K562 (cell line): Measurements from ENCODE around the gene PLEKHG5. TPM values are rescaled to one million over a fixed set of nuclear protein-coding genes. Genes with fewer than 3 reads are reported as not detected.

Source experiments
- ATAC-seq: fragments of 200-7000 bp; cut with Tn5 transposase; 3 replicates; pipeline ENCODE4 v1.9.1; 2020; ENCODE audit warnings: moderate library complexity
- BruUV-seq: library from RNA; stranded (reverse); fragments of 400-500 nt; replicated peaks from 2 replicates; lab custom pipeline; 2021; lab: Mats Ljungman, UMichigan
- CTCF ChIA-PET: fragments of 300-600 bp; formaldehyde crosslinking; extraction: SDS; loops from one replicate; lab custom pipeline; 2021; ENCODE audit warnings: low intra/inter-chr PET ratio; lab: Yijun Ruan, JAX
- POLR2A ChIA-PET: fragments of 300-600, 350-650 bp; sonication (Branson Sonifier 250); formaldehyde crosslinking; extraction: SDS; loops from one replicate; lab custom pipeline; 2021; ENCODE audit warnings: antibody characterized with exemption, inconsistent platforms; lab: Yijun Ruan, JAX
- DNase-seq, 4 experiments: peaks; one replicate each; pipeline versions ENCODE4 v3.0.0 to v3.0.0-alpha.2; 2011 to 2018; ENCODE audit warnings: low spot score in 3 of 4, mixed read lengths in 3 of 4; ENCODE audit errors: extremely low read depth in 1 of 4
- FAIRE-seq: peaks from 2 replicates; lab custom pipeline; 2011; peaks lifted over from hg19 to GRCh38; lab: Jason Lieb, UNC
- H2AFZ ChIP-seq: 2 replicates; pipeline ENCODE4 v1.6.0; 2011; ENCODE audit warnings: low read depth, low read length, control low read depth, inconsistent platforms
- H3K27ac ChIP-seq: fragments of 200-600 bp; 3 replicates; pipeline ENCODE4 v1.8.0; 2011; ENCODE audit warnings: low read depth, mild to moderate bottlenecking, control low read depth, inconsistent platforms, low read length, moderate library complexity, mixed read lengths; ENCODE audit errors: extremely low read depth
- H3K27me3 ChIP-seq, 2 experiments: fragments of 300-600 bp in 1 of 2; 2 replicates in 1 of 2; 3 replicates in 1 of 2; pipeline versions ENCODE4 v1.6.0 to v1.8.0; 2011; ENCODE audit warnings: inconsistent platforms in 2 of 2, low read length in 2 of 2, mild to moderate bottlenecking in 1 of 2, mixed read lengths in 1 of 2, moderate library complexity in 1 of 2; ENCODE audit not compliant: control insufficient read depth in 2 of 2, insufficient read depth in 2 of 2
- H3K36me3 ChIP-seq: fragments of 300-600 bp; 3 replicates; pipeline ENCODE4 v1.8.0; 2011; ENCODE audit warnings: mild to moderate bottlenecking, low read length, inconsistent platforms; ENCODE audit not compliant: control insufficient read depth, insufficient read depth
- H3K4me1 ChIP-seq, 2 experiments: fragments of 200-600 bp in 1 of 2; replicated peaks in 1 of 2; 2 replicates in 1 of 2; 3 replicates in 1 of 2; pipeline versions ENCODE4 v1.5.1 to v1.8.0; 2011; ENCODE audit warnings: inconsistent platforms in 2 of 2, low read length in 2 of 2, mild to moderate bottlenecking in 1 of 2, mixed read lengths in 1 of 2, moderate library complexity in 1 of 2; ENCODE audit not compliant: control insufficient read depth in 2 of 2, insufficient read depth in 2 of 2
- H3K4me2 ChIP-seq: 2 replicates; pipeline ENCODE4 v1.6.1; 2011; ENCODE audit warnings: low read length, control low read depth, inconsistent platforms, mixed read lengths; ENCODE audit not compliant: insufficient read depth
- H3K4me3 ChIP-seq: fragments of 200-600 bp; sonication (generic), shearing (Covaris generic); 2 replicates; pipeline ENCODE4 v1.5.1; 2016; ENCODE audit warnings: control low read depth, inconsistent platforms
- H3K79me2 ChIP-seq: fragments of 200-600 bp; 3 replicates; pipeline ENCODE4 v1.8.0; 2011; ENCODE audit warnings: low read length, inconsistent platforms; ENCODE audit not compliant: control insufficient read depth, insufficient read depth
- H3K9ac ChIP-seq, 2 experiments: 2 replicates each; pipeline versions ENCODE4 v1.6.0 to v1.6.1; 2011; ENCODE audit warnings: low read depth in 2 of 2, low read length in 2 of 2, control low read depth in 1 of 2, inconsistent platforms in 1 of 2, mild to moderate bottlenecking in 1 of 2, mixed read lengths in 1 of 2; ENCODE audit not compliant: insufficient read depth in 1 of 2
- H3K9me1 ChIP-seq: one replicate; pipeline ENCODE4 v1.6.0; 2011; ENCODE audit warnings: inconsistent platforms, mild to moderate bottlenecking, low read length, moderate library complexity; ENCODE audit not compliant: control insufficient read depth, insufficient read depth
- H3K9me3 ChIP-seq: replicated peaks from 2 replicates; pipeline ENCODE4 v1.5.1; 2011; ENCODE audit warnings: low read depth, low read length, inconsistent platforms; ENCODE audit not compliant: control insufficient read depth, insufficient read depth
- H4K20me1 ChIP-seq: replicated peaks from 2 replicates; pipeline ENCODE4 v1.6.1; 2011; ENCODE audit warnings: low read length, inconsistent platforms, mixed read lengths; ENCODE audit not compliant: control insufficient read depth, insufficient read depth
- CAMTA2 ChIP-seq: fragments of 250-450 bp; sonication (Bioruptor Pico); conservative IDR thresholded peaks from 2 replicates; pipeline ENCODE4 v1.5.1; 2022
- CC2D1A ChIP-seq: fragments of 450-650 bp; IDR thresholded peaks from 2 replicates; pipeline ENCODE4 v1.6.1; 2017; ENCODE audit warnings: mild to moderate bottlenecking
- CREB1 ChIP-seq, 2 experiments: sonication (generic) in 1 of 2; formaldehyde crosslinking in 1 of 2; IDR thresholded peaks; 2 replicates each; pipeline versions ENCODE4 v1.6.1 to v1.8.0; 2012 to 2022; ENCODE audit warnings: inconsistent platforms in 1 of 2, mild to moderate bottlenecking in 1 of 2, missing genetic modification reagents in 1 of 2, moderate library complexity in 1 of 2
- CREM ChIP-seq: IDR thresholded peaks from 2 replicates; pipeline ENCODE4 v1.6.1; 2014; ENCODE audit warnings: antibody characterized with exemption, low read depth
- CXXC5 ChIP-seq: fragments of 250-450 bp; sonication (Bioruptor Pico); IDR thresholded peaks from 2 replicates; pipeline ENCODE4 v1.8.0; 2022; ENCODE audit warnings: inconsistent platforms, mild to moderate bottlenecking, moderate library complexity
- FOS ChIP-seq: IDR thresholded peaks from 3 replicates; pipeline ENCODE4 v1.6.1; 2011; ENCODE audit not compliant: insufficient read length; ENCODE audit errors: extremely low read depth
- HDAC6 ChIP-seq: IDR thresholded peaks from 2 replicates; pipeline ENCODE4 v1.6.1; 2012; ENCODE audit warnings: low read depth, mild to moderate bottlenecking, control low read depth, inconsistent platforms, low read length, moderate library complexity
- KDM5B ChIP-seq: fragments of 200-600 bp; sonication (generic); IDR thresholded peaks from 2 replicates; pipeline ENCODE4 v1.6.1; 2012; ENCODE audit warnings: low read depth, mild to moderate bottlenecking, moderate library complexity, low read length, control low read depth, inconsistent platforms; ENCODE audit not compliant: insufficient replicate concordance
- MEF2A ChIP-seq: IDR thresholded peaks from 2 replicates; pipeline ENCODE4 v1.6.1; 2011; ENCODE audit warnings: low read depth, mild to moderate bottlenecking, low read length, moderate library complexity; ENCODE audit not compliant: control insufficient read depth
- MYBL2 ChIP-seq, 2 experiments: fragments of 450-650 bp in 1 of 2; sonication (generic) in 1 of 2; formaldehyde crosslinking in 1 of 2; IDR thresholded peaks; 2 replicates each; pipeline versions ENCODE4 v1.6.1 to v1.8.1; 2017 to 2022; ENCODE audit warnings: borderline replicate concordance in 1 of 2, inconsistent platforms in 1 of 2, low read depth in 1 of 2, mild to moderate bottlenecking in 1 of 2, missing genetic modification reagents in 1 of 2, moderate library complexity in 1 of 2
- NCOR1 ChIP-seq: fragments of 450-650 bp; IDR thresholded peaks from 2 replicates; pipeline ENCODE4 v1.6.1; 2016; ENCODE audit warnings: mild to moderate bottlenecking, moderate library complexity
- NONO ChIP-seq, 2 experiments: fragments of 200-400 bp in 1 of 2; fragments of 450-650 bp in 1 of 2; formaldehyde crosslinking in 1 of 2; IDR thresholded peaks; 2 replicates each; pipeline ENCODE4 v1.6.1; 2017; ENCODE audit warnings: low read depth in 2 of 2, mild to moderate bottlenecking in 2 of 2, moderate library complexity in 2 of 2, low read length in 1 of 2
- NR4A1 ChIP-seq, 2 experiments: fragments of 250-450 bp in 1 of 2; fragments of 450-650 bp in 1 of 2; sonication (Bioruptor Pico) in 1 of 2; IDR thresholded peaks; 2 replicates each; pipeline versions ENCODE4 v1.4.0 to v1.6.1; 2016 to 2020; ENCODE audit warnings: mild to moderate bottlenecking in 2 of 2, missing compliant biosample characterization in 1 of 2, missing genetic modification characterization in 1 of 2, moderate library complexity in 1 of 2
- PHF8 ChIP-seq: fragments of 200-600 bp; sonication (generic); IDR thresholded peaks from 2 replicates; pipeline ENCODE4 v1.6.1; 2012; ENCODE audit warnings: mixed run types, mild to moderate bottlenecking, inconsistent platforms, low read length, moderate library complexity, borderline replicate concordance
- RB1 ChIP-seq: fragments of 450-650 bp; IDR thresholded peaks from 2 replicates; pipeline ENCODE4 v1.6.1; 2017; ENCODE audit warnings: low read depth, mild to moderate bottlenecking
- ZNF232 ChIP-seq: sonication (generic); formaldehyde crosslinking; IDR thresholded peaks from 2 replicates; pipeline ENCODE4 v1.8.0; 2022; ENCODE audit warnings: mild to moderate bottlenecking, missing genetic modification reagents
- ZNF431 ChIP-seq: sonication (generic); formaldehyde crosslinking; IDR thresholded peaks from 2 replicates; pipeline ENCODE4 v1.8.0; 2022; ENCODE audit warnings: mild to moderate bottlenecking, missing genetic modification reagents
- WGBS: fragments of 100-300 bp; shearing (Covaris generic); methylation state at CpG from one replicate; pipeline ENCODE4 v1.1.6; 2016; ENCODE audit warnings: low coverage, mixed read lengths; ENCODE audit not compliant: insufficient coverage; ENCODE audit errors: missing lambda C conversion rate; 5-methylcytosine and 5-hydroxymethylcytosine counted together
- in situ Hi-C: fragments of 300-500 bp; cut with MboI; formaldehyde crosslinking; loops from 4 replicates; pipeline ENCODE4 v1.15.0; 2018; ENCODE audit warnings: inconsistent platforms, mixed read lengths
- intact Hi-C: fragments of 100-400 bp; cut with micrococcal nuclease; formaldehyde crosslinking; loops from 2 replicates; pipeline ENCODE4 v1.14.2; 2022
- polyA plus RNA-seq, 8 experiments: library from polyadenylated mRNA; depleted of rRNA in 4 of 8; stranded (reverse) in 5 of 8; unstranded in 3 of 8; fragments of >200 nt; fragmentation: Nextera tagmentation in 2 of 8; fragmentation: Illumina TruSeq in 1 of 8; extraction: Ambion mirVana in 2 of 8; extraction: Trizol in 1 of 8; gene quantifications; 2 replicates each; pipeline versions ENCODE4 v1.2.1 to v1.2.3, GENCODE V29; 2011 to 2014; ENCODE audit warnings: inconsistent platforms in 1 of 8, missing spikeins in 1 of 8
- total RNA-seq, 7 experiments: library from RNA; depleted of rRNA in 6 of 7; stranded (reverse); fragments of >200 nt in 6 of 7; fragmentation: Illumina TruSeq in 2 of 7; extraction: Trizol in 2 of 7; gene quantifications; 2 replicates each; pipeline versions ENCODE4 v1.2.1 to v1.2.3, GENCODE V29; 2011 to 2021; ENCODE audit warnings: low replicate concordance in 1 of 7
- TF ChIP-seq, protein P1 (sequence below), 2 experiments: fragments of 250-450 bp in 1 of 2; fragments of 450-650 bp in 1 of 2; sonication (Bioruptor Pico) in 1 of 2; IDR thresholded peaks; 2 replicates each; pipeline versions ENCODE4 v1.6.1 to v1.8.0; 2016 to 2021; ENCODE audit warnings: mild to moderate bottlenecking in 2 of 2, moderate library complexity in 2 of 2, missing compliant biosample characterization in 1 of 2, missing genetic modification characterization in 1 of 2

The PLEKHG5 gene
- total and polyA plus RNA-seq, 9 of the 15 experiments (the other 6 are each of a cell fraction or from before 2014, with no cell fraction given): 0.04 to 0.29 (median 0.09) TPM; not detected in 3

- Histone ChIP-seq H3K9me1 (no peaks in the 10 kb centered on the region), H3K4me1 (peaks cover 45 to 76% of the 10 kb centered on the region in 2 experiments), H2AFZ (peak within 1 kb of the TSS; percentile 79), H3K27me3 (peaks cover 26 to 56% of the 10 kb centered on the region in 2 experiments; a peak in 3 of 5 replicates), H3K27ac (no peak within 1 kb of the TSS), H3K79me2 (no peaks in the 10 kb centered on the region), H4K20me1 (peaks cover 49% of the 10 kb centered on the region), H3K36me3 (no peaks in the 10 kb centered on the region), H3K4me2 (peak within 1 kb of the TSS; percentile 67), H3K4me3 (peak within 1 kb of the TSS; percentile 22), H3K9me3 (no peaks in the 10 kb centered on the region), H3K9ac (peak within 1 kb of the TSS in 1 of 2 experiments; percentile 76; a peak in 3 of 4 replicates)
- WGBS: 14% methylated on average over 59 of the region's 99 CpGs
- DNase-seq (peak; percentile 67 to 95 (median 92)), FAIRE-seq (no peak), ATAC-seq (peak; percentile 75)
- ChIA-PET POLR2A (interaction anchor here (0.6 to 0.7 kb wide), 2 partner anchors 11 to 14 kb away, joined by 3 read pairs; no protein-coding TSS in a partner anchor), CTCF (interaction anchor here (0.6 to 1.2 kb wide), 2 partner anchors 12 to 62 kb away, joined by 3 to 5 read pairs; no protein-coding TSS in a partner anchor)
- intact Hi-C loops (no loop called here), in situ Hi-C loops (no loop called here)
- BruUV-seq: no TSS peak
- TF ChIP-seq HDAC6: peak; percentile 89; the same call in 1 of the 2 replicates
- peak; percentile 71; the same call in 1 of the 2 replicates for TF ChIP-seq ZNF431 (CRISPR knock-in tag)
- no peak for TF ChIP-seq MYBL2 (IDR thresholded peaks at IDR 0.05; ENCODE audit: low read depth)
- TF ChIP-seq MYBL2 (CRISPR knock-in tag; IDR thresholded peaks at IDR 0.05; ENCODE audit: borderline replicate concordance): no peak
- peak; percentile 83 for TF ChIP-seq RB1
- peak; percentile 57 for TF ChIP-seq KDM5B
- TF ChIP-seq FOS: no peak
- peak in 1 of 2 experiments; percentile 80; a peak in 2 of 4 replicates for TF ChIP-seq NONO (IDR thresholded peaks at IDR 0.05; ENCODE audit: low read depth in 2 of 2, low read length in 1 of 2)
- peak; percentile 57; the same call in 1 of the 2 replicates for TF ChIP-seq PHF8
- no peak for TF ChIP-seq ZNF232
- no peak for TF ChIP-seq NCOR1
- no peak for TF ChIP-seq CREB1 (IDR thresholded peaks at IDR 0.05)
- TF ChIP-seq CREB1 (CRISPR knock-in tag; IDR thresholded peaks at IDR 0.05): 0 out of 2 replicates have a peak, but pooled peaks have one; percentile 31
- TF ChIP-seq, protein P1, sequence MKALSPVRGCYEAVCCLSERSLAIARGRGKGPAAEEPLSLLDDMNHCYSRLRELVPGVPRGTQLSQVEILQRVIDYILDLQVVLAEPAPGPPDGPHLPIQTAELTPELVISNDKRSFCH (CRISPR knock-in tag; IDR thresholded peaks at IDR 0.05): no peak
- TF ChIP-seq, protein P1 (tag; IDR thresholded peaks at IDR 0.05): peak; percentile 74; the same call in 1 of the 2 replicates
- no peak for TF ChIP-seq MEF2A
- no peak for TF ChIP-seq CC2D1A
- TF ChIP-seq CREM: no peak
- no peak for TF ChIP-seq CAMTA2 (CRISPR knock-in tag)
- TF ChIP-seq NR4A1 (CRISPR knock-in tag; IDR thresholded peaks at IDR 0.05): no peak
- peak; percentile 38; the same call in 1 of the 2 replicates for TF ChIP-seq NR4A1 (tag; IDR thresholded peaks at IDR 0.05)
- peak; percentile 81 for TF ChIP-seq CXXC5 (CRISPR knock-in tag)
Measured at GRCh38 chr1:6424619-6425593, 66.6 kb downstream of the PLEKHG5 start, which contains the start of gene ESPN. Gene ESPN, plus strand, starts transcription at chr1:6424776. Its CDS starts 180 bp downstream, at chr1:6424956.
